WTC11 (cell line): ENCODE measurements around the gene PPP2R5E.

Experiments
- ATF6 ChIP-seq: sonication (generic); formaldehyde crosslinking; IDR thresholded peaks from 2 replicates; pipeline ENCODE4 v1.8.1; 2023; ENCODE audit warnings: mild to moderate bottlenecking, missing genetic modification reagents
- RELA ChIP-seq: sonication (generic); formaldehyde crosslinking; IDR thresholded peaks from 2 replicates; pipeline ENCODE4 v1.8.1; 2022; ENCODE audit warnings: missing genetic modification reagents, mild to moderate bottlenecking, borderline replicate concordance
- TCF7 ChIP-seq: sonication (generic); formaldehyde crosslinking; IDR thresholded peaks from 2 replicates; pipeline ENCODE4 v1.8.0; 2022; ENCODE audit warnings: mild to moderate bottlenecking, low read depth, missing genetic modification reagents, moderate library complexity
- ZNF263 ChIP-seq: sonication (generic); formaldehyde crosslinking; IDR thresholded peaks from 2 replicates; pipeline ENCODE4 v1.8.1; 2022; ENCODE audit warnings: low read depth, mild to moderate bottlenecking, moderate library complexity, missing genetic modification reagents
- ZNF425 ChIP-seq: fragments of 250-450 bp; sonication (Bioruptor Pico); conservative IDR thresholded peaks from 2 replicates; pipeline ENCODE4 v1.9.0; 2021; ENCODE audit warnings: mild to moderate bottlenecking
- TF ChIP-seq, protein P1 (sequence below): fragments of 200-600 bp; IDR thresholded peaks from 2 replicates; pipeline ENCODE4 v1.8.0; 2022; ENCODE audit warnings: antibody characterized with exemption

- no peak for TF ChIP-seq RELA (CRISPR knock-in tag)
- TF ChIP-seq ATF6 = no peak
- TF ChIP-seq ZNF425 = no peak
- no peak for TF ChIP-seq ZNF263
- TF ChIP-seq, protein P1, sequence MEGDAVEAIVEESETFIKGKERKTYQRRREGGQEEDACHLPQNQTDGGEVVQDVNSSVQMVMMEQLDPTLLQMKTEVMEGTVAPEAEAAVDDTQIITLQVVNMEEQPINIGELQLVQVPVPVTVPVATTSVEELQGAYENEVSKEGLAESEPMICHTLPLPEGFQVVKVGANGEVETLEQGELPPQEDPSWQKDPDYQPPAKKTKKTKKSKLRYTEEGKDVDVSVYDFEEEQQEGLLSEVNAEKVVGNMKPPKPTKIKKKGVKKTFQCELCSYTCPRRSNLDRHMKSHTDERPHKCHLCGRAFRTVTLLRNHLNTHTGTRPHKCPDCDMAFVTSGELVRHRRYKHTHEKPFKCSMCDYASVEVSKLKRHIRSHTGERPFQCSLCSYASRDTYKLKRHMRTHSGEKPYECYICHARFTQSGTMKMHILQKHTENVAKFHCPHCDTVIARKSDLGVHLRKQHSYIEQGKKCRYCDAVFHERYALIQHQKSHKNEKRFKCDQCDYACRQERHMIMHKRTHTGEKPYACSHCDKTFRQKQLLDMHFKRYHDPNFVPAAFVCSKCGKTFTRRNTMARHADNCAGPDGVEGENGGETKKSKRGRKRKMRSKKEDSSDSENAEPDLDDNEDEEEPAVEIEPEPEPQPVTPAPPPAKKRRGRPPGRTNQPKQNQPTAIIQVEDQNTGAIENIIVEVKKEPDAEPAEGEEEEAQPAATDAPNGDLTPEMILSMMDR = no peak
- no peak for TF ChIP-seq TCF7 (CRISPR knock-in tag)
Observed at GRCh38 chr14:63501429-63501828, 41.7 kb downstream of the PPP2R5E start.
